Dendritic cell treated with granulocyte-macrophage colony-stimulating factor and Interleukin-4, amounts not matched to agents 40 ng/mL and 50 ng/mL, for 4 days (primary cell): Measurements from ENCODE around the gene PITRM1.

ENCODE experiments used
- H3K27ac Mint-ChIP-seq: one replicate; pipeline ENCODE4 v1.8.0; 2022; ENCODE audit warnings: mild to moderate bottlenecking, mixed read lengths
- H3K27me3 Mint-ChIP-seq: one replicate; pipeline ENCODE4 v1.8.0; 2022; ENCODE audit warnings: mild to moderate bottlenecking, mixed read lengths
- H3K36me3 Mint-ChIP-seq: one replicate; pipeline ENCODE4 v1.8.0; 2022; ENCODE audit warnings: low read depth, mixed read lengths
- H3K4me1 Mint-ChIP-seq: one replicate; pipeline ENCODE4 v1.8.0; 2022; ENCODE audit warnings: low read depth, mixed read lengths
- H3K4me3 Mint-ChIP-seq: one replicate; pipeline ENCODE4 v1.8.0; 2022; ENCODE audit warnings: mild to moderate bottlenecking, moderate library complexity, mixed read lengths
- H3K9me3 Mint-ChIP-seq: one replicate; pipeline ENCODE4 v1.8.0; 2022; ENCODE audit warnings: mixed read lengths
- intact Hi-C: fragments of 100-400 bp; cut with micrococcal nuclease; formaldehyde crosslinking; loops from one replicate; pipeline ENCODE4 v1.15.0; 2022

Gene PITRM1

GRCh38 chr10:3146289-3146688 is 26.3 kb downstream of the PITRM1 start:
- no peak overlapping the region for H3K4me3 Mint-ChIP-seq

GRCh38 chr10:3145366-3145765 is 27.2 kb downstream of the PITRM1 start:
- peaks cover 5% of the 10 kb centered on the region for H3K4me1 Mint-ChIP-seq
- peaks cover 100% of the 10 kb centered on the region for H3K36me3 Mint-ChIP-seq
- H3K9me3 Mint-ChIP-seq = no peaks in the 10 kb centered on the region
- H3K27me3 Mint-ChIP-seq = no peaks in the 10 kb centered on the region
- no peak overlapping the region for H3K27ac Mint-ChIP-seq
- H3K4me3 Mint-ChIP-seq = no peak overlapping the region
- intact Hi-C loops = no loop called here

More at GRCh38 chr10:3146289-3146688, 26.3 kb downstream of the PITRM1 start:
- no peaks in the 10 kb centered on the region for H3K27me3 Mint-ChIP-seq
- intact Hi-C loops = no loop called here
- H3K9me3 Mint-ChIP-seq = no peaks in the 10 kb centered on the region
- no peak overlapping the region for H3K27ac Mint-ChIP-seq
- H3K4me1 Mint-ChIP-seq = peaks cover 5% of the 10 kb centered on the region
- H3K36me3 Mint-ChIP-seq = peaks cover 100% of the 10 kb centered on the region

- no peaks in the 10 kb centered on the region for H3K27me3 Mint-ChIP-seq
- H3K27ac Mint-ChIP-seq = no peak overlapping the region
- H3K4me1 Mint-ChIP-seq = peaks cover 5% of the 10 kb centered on the region
- intact Hi-C loops = no loop called here
- no peaks in the 10 kb centered on the region for H3K9me3 Mint-ChIP-seq
- no peak overlapping the region for H3K4me3 Mint-ChIP-seq
- H3K36me3 Mint-ChIP-seq = peaks cover 100% of the 10 kb centered on the region
Measured at GRCh38 chr10:3143791-3144434, 28.7 kb downstream of the PITRM1 start.

GRCh38 chr10:3143366-3143765 is 29.2 kb downstream of the PITRM1 start:
- no peak overlapping the region for H3K27ac Mint-ChIP-seq
- H3K4me1 Mint-ChIP-seq = peaks cover 5% of the 10 kb centered on the region

GRCh38 chr10:3142146-3142875 is 30.3 kb downstream of the PITRM1 start:
- H3K9me3 Mint-ChIP-seq = no peaks in the 10 kb centered on the region
- H3K27ac Mint-ChIP-seq = no peak overlapping the region
- intact Hi-C loops = no loop called here
- peaks cover 4% of the 10 kb centered on the region for H3K4me1 Mint-ChIP-seq
- no peaks in the 10 kb centered on the region for H3K27me3 Mint-ChIP-seq
- no peak overlapping the region for H3K4me3 Mint-ChIP-seq
- H3K36me3 Mint-ChIP-seq = peaks cover 100% of the 10 kb centered on the region

More at GRCh38 chr10:3143366-3143765, 29.2 kb downstream of the PITRM1 start:
- no peaks in the 10 kb centered on the region for H3K27me3 Mint-ChIP-seq
- H3K9me3 Mint-ChIP-seq = no peaks in the 10 kb centered on the region
- peaks cover 100% of the 10 kb centered on the region for H3K36me3 Mint-ChIP-seq
- H3K4me3 Mint-ChIP-seq = no peak overlapping the region
- intact Hi-C loops = no loop called here

GRCh38 chr10:3141351-3142005 is 31.1 kb downstream of the PITRM1 start:
- Mint-ChIP-seq H3K9me3 (no peaks in the 10 kb centered on the region), H3K4me3 (no peak overlapping the region), H3K27ac (no peak overlapping the region), H3K4me1 (no peaks in the 10 kb centered on the region), H3K36me3 (peaks cover 100% of the 10 kb centered on the region), H3K27me3 (no peaks in the 10 kb centered on the region)
- intact Hi-C loops = no loop called here

- Mint-ChIP-seq H3K4me1 (no peaks in the 10 kb centered on the region), H3K9me3 (no peaks in the 10 kb centered on the region), H3K36me3 (peaks cover 100% of the 10 kb centered on the region), H3K27ac (no peak overlapping the region), H3K4me3 (no peak overlapping the region), H3K27me3 (no peaks in the 10 kb centered on the region)
- intact Hi-C loops = no loop called here
Measured at GRCh38 chr10:3140280-3140679, 32.3 kb downstream of the PITRM1 start.

- no peak overlapping the region for H3K27ac Mint-ChIP-seq
- H3K36me3 Mint-ChIP-seq = peaks cover 100% of the 10 kb centered on the region
- H3K4me3 Mint-ChIP-seq = no peak overlapping the region
- intact Hi-C loops = no loop called here
- H3K27me3 Mint-ChIP-seq = no peaks in the 10 kb centered on the region
- no peaks in the 10 kb centered on the region for H3K9me3 Mint-ChIP-seq
- H3K4me1 Mint-ChIP-seq = no peaks in the 10 kb centered on the region
Measured at GRCh38 chr10:3139216-3139910, 33.2 kb downstream of the PITRM1 start.

GRCh38 chr10:3137958-3138726 is 34.4 kb downstream of the PITRM1 start:
- Mint-ChIP-seq H3K27me3 (no peaks in the 10 kb centered on the region), H3K4me3 (no peak overlapping the region), H3K9me3 (no peaks in the 10 kb centered on the region), H3K4me1 (no peaks in the 10 kb centered on the region), H3K27ac (no peak overlapping the region), H3K36me3 (peaks cover 100% of the 10 kb centered on the region)
- intact Hi-C loops = no loop called here

GRCh38 chr10:3136763-3137611 is 35.6 kb downstream of the PITRM1 start:
- peaks cover 100% of the 10 kb centered on the region for H3K36me3 Mint-ChIP-seq
- H3K4me3 Mint-ChIP-seq = no peak overlapping the region
- H3K4me1 Mint-ChIP-seq = no peaks in the 10 kb centered on the region
- no peaks in the 10 kb centered on the region for H3K27me3 Mint-ChIP-seq
- H3K9me3 Mint-ChIP-seq = no peaks in the 10 kb centered on the region
- intact Hi-C loops = no loop called here
- H3K27ac Mint-ChIP-seq = no peak overlapping the region

- Mint-ChIP-seq H3K36me3 (peaks cover 100% of the 10 kb centered on the region), H3K27ac (no peak overlapping the region)
- intact Hi-C loops = no loop called here
Measured at GRCh38 chr10:3136336-3136735, 36.2 kb downstream of the PITRM1 start.

GRCh38 chr10:3135006-3135405 is 37.6 kb downstream of the PITRM1 start:
- Mint-ChIP-seq H3K4me3 (no peak overlapping the region), H3K36me3 (peaks cover 100% of the 10 kb centered on the region), H3K27me3 (no peaks in the 10 kb centered on the region), H3K9me3 (no peaks in the 10 kb centered on the region), H3K27ac (no peak overlapping the region), H3K4me1 (no peaks in the 10 kb centered on the region)
- intact Hi-C loops = no loop called here

More at GRCh38 chr10:3136336-3136735, 36.2 kb downstream of the PITRM1 start:
- H3K9me3 Mint-ChIP-seq = no peaks in the 10 kb centered on the region
- no peaks in the 10 kb centered on the region for H3K27me3 Mint-ChIP-seq
- H3K4me1 Mint-ChIP-seq = no peaks in the 10 kb centered on the region
- H3K4me3 Mint-ChIP-seq = no peak overlapping the region

GRCh38 chr10:3133948-3134347 is 38.6 kb downstream of the PITRM1 start:
- no peak overlapping the region for H3K4me3 Mint-ChIP-seq
- no peaks in the 10 kb centered on the region for H3K4me1 Mint-ChIP-seq
- intact Hi-C loops = no loop called here
- H3K27ac Mint-ChIP-seq = no peak overlapping the region
- no peaks in the 10 kb centered on the region for H3K27me3 Mint-ChIP-seq
- H3K9me3 Mint-ChIP-seq = no peaks in the 10 kb centered on the region
- peaks cover 100% of the 10 kb centered on the region for H3K36me3 Mint-ChIP-seq
